Stimulated activated CD4-positive, alpha-beta T cell treated with anti-CD3 and anti-CD28 coated beads, Interleukin-1b, Interleukin-23, amount 100 ng/mL, for 24 hours (primary cell): Measurements from ENCODE around the gene FBLN2.

Experiments used
- DNase-seq, 4 experiments: peaks; one replicate each; pipeline ENCODE4 v3.0.0-alpha.2; 2020; ENCODE audit warnings: low read depth in 4 of 4, low spot score in 1 of 4

Gene FBLN2

DNA sequence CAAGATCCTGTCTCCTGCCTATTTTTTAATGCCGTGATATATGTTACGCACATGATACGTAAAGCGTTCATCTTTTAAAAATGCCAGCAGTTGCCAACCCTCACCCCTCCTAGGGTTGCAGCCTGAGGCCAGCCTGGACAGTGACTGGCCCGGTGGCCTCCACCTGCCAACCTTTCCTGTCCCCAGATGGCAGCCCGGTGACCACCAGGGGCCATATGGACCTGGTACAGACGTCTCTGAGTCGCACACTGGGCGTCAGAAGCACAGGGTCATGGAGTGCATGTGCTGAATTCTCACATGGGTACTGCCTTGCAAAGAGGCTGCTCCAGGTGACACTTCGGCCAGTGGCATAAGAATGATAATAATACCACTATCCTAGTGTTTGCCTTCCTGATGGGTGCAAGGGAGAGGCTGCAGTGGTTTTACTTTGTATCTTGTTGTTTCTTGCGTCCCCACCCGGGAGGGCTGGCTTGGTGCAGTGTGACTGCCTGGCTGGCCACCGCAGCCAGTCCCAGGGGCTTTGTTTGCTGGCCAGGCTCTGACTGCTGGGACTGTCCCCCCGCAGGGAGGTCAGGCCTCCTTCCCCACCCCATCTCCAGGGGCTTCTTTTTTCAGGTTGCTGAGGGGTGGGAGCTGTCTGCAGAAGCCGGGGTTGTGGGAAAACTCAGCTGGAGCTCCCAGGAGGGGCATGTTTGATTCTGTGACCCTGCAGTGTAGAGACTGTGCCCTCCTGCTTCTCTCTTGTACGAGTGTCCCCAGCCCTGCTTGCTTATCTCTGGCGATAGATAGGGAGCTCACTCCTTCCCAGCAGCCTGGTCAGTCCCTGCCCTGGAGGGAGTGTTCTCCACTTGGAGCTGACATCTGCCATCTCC lies 16.9 kb downstream of the FBLN2 start:
- DNase-seq, result no peak

DNA sequence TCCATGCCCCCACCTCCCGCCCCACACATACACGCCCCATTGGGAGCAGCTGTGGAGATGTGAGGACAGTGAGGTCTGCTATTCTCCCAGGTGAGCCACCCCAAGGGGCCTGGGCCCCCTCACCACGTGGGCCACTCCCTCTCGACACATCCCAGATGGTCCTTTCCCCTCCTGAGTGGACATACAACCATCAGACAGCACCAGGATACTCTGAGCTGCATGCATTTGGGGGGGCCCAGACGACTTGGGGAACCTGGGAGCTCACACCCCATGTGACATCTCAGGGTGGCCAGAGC lies 17.5 kb downstream of the FBLN2 start:
- no peak for DNase-seq

DNA sequence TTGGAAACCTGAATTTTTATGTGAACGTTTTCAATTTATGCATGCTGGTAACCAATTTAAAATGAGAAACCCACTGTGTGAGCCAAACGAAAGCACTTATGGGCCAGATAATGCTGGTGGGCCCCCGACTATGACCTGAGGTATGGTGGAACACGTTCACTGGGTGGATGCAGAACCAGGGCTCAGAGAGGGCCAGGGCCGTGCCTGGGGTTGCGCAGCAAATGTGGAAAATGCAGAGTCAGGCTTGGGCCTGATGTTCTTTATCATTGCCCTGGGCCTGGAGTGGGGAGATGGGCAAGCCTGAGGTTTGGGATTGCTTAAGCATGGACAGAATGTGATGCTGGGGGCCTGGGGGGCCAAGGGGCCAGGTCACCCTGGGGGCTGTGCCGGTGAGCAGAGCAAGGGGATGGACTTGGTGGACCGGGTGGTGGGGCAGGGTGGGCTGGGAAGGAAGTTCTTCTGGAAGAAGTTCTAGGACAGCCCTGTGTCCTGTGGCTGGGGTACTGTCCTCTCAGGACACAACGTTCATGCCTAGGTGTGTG lies 17.9 kb downstream of the FBLN2 start:
- no peak for DNase-seq

DNA sequence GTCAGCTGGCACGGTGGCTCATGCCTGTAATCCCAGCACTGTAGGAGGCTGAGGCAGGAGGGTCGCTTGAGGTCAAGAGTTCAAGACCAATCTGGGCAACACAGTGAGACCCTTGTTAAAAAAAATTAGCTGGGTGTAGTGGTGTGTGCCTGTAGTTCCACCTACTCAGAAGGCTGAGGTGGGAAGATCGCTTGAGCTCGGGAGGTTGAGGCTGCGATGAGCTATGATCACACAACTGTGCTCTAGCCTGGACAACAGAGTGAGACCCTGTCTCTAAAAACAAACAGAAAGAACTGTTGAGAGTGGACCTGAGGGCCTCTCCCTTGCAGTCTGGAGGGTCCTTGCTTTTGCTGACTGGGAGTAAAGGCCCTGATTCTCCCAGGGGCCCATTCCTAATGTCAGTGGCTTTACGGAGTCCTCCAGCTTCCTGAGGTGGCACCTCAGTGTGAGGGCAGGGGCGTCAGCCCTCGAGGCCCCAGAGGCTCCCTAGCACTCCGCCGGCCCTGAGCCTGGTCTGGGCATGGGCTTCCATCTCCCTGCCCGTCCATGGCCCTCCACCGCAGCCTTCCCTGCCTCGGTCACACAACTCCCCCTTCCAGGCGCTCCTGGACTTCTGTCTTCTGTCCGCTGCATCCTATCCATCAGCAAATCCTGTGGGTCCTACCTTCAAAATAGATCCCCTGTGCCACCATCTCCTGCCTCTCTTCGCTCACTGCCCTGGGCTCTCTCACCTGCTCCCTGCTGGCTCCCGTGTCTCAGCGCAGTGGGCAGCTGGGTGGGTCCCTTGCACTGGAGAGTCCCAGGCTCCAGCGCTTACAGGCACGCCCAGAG lies 19.0 kb downstream of the FBLN2 start:
- no peak for DNase-seq

DNA sequence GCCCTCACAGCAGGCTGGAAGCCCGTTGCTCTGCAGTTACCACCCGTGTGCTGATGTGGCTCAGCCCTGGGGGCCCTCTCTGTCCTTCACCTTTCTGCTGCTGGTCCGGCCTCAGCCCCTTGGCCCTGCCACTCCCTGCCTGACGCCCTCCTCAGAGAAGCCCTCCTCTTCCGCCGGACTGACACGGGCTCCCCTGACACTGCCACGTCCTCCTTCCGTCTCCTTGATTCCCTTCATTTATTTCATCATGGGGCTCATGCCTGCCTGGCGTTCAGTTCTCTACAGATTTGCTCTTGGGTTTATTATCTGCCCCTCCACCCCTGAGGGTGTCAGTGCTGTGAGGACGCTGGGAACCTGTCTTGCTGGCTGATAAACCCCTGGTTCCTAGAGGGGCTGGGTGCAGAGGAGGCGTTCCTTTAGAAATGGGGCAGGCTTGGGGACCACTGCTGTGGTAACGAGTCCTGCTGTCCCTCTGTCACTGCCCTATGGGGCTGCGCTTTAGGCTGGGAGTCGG lies 19.6 kb downstream of the FBLN2 start:
- DNase-seq, result no peak

DNA sequence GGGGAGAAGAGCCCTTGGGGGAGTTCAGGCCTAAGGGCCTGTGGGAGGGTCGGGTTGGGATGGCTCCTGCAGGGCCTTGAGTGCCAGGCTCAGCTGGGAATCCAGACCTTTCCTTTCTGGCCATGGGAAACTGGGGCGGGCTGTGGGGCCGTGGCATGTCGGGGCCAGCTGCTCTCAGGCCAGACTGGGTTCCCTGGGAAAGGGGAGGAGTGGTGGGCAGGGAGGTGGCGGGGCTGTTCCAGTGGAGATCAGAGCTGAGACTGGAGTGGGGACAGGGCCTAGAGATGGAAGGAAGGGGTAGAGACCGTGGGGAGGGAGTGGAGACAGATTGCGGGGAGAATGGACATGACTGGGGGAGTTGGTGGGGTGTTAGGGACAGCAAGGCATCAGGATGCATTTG lies 20.3 kb downstream of the FBLN2 start:
- DNase-seq, result no peak

DNA sequence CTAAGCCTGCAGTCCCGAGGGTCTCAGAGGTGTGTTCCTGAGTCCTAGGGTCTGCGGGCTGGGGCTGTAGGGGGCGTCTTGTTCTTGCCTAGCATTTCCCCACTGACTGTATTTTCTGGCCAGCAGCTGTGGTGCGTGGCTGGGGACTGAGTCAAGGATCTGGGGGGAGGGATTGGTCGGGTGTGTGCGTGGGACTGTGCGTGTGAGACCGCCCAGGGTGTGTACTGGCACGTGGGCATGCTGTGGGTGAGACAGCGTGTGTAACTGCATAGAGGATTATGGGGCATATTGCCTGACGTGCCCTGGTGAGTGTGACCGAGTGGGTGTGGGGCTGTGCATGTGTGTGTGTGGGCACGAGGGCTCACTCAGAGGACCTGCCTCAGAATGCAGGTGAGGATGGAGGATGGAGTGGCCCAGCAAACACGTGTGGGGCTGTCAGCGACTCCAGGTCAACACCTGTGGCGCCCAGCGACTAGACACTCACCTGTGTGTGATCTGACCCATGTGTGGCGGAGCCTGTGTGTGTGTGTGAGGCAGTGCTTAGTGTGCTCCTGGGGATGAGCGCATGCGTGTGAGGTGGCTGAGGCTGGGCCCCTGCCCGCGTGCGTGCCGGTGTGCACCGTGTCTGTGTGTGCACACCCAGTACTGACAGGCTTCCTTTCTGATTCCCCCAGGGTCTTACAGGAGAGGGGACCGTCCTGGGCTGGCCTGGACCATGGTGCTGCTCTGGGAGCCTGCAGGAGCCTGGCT lies 20.9 kb downstream of the FBLN2 start:
- DNase-seq, result no peak

DNA sequence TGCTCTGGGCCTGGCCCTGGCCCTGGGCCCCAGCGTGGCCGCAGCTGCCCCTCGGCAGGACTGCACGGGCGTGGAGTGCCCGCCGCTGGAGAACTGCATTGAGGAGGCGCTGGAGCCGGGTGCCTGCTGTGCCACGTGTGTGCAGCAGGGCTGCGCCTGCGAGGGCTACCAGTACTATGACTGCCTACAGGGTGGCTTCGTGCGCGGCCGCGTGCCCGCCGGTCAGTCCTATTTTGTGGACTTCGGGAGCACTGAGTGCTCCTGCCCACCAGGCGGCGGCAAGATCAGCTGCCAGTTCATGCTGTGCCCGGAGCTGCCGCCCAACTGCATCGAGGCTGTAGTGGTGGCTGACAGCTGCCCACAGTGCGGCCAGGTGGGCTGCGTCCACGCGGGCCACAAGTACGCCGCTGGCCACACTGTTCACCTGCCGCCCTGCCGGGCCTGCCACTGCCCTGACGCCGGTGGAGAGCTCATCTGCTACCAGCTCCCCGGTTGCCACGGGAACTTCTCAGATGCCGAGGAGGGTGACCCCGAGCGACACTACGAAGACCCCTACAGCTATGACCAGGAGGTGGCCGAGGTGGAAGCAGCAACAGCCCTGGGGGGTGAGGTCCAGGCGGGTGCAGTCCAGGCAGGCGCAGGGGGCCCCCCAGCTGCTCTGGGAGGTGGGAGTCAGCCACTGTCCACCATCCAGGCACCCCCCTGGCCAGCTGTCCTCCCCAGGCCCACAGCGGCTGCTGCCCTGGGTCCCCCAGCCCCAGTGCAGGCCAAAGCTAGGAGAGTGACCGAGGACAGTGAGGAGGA lies 21.7 kb downstream of the FBLN2 start:
- DNase-seq, result no peak

DNA sequence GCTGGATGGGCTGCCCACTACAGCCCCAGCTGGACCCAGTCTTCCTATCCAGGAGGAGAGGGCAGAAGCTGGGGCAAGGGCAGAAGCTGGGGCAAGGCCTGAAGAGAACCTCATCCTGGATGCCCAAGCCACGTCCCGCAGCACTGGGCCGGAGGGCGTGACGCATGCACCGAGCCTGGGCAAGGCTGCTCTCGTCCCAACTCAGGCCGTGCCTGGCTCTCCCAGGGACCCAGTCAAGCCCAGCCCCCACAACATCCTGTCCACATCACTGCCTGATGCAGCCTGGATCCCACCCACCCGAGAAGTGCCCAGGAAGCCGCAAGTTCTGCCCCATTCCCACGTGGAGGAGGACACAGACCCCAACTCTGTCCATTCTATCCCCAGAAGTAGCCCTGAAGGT lies 22.3 kb downstream of the FBLN2 start:
- no peak for DNase-seq

DNA sequence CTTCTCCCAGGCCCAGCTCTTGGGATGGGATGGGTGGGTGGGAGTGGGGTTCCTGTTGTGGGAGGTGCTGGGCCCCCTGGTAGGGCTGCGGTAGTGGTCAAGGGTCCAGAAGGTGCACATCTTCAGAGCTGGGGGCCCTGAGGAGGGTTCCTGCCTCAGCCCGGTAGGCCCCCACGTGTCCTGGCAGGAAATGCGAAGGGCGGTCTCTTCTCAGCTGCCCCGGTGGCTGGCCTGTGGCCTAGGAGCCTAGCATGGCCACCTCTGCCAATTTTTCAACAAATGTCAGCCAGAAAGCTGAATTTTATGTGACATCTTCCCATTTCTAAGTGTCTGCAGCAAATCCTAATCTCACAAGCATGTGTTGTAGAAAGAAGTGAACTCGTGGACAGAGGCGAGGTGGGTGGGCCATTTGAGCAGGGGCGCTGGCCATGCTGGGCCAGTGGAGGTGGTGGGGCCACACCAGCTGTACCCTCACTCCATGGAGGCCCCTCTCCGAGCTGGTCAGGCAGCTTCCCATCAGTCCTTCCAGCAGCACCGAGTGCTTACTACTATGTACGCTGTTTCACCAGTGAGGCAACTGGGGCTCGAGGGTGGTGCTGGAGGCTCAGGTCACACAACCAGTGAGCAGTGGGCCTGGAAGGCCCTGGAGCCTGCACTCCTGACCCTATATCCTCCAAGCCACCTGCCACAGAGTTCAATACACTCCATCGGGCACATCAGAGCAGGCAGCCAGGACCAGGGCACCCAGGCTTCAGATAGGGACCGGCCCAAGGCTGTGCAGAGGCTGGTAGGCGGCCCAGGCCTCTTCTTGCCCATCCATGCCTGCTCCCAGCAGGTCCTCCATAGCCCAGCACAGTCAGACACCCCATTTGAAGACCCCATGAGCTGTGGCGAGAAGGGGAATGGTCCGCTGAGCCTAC lies 23.2 kb downstream of the FBLN2 start:
- DNase-seq, result no peak

DNA sequence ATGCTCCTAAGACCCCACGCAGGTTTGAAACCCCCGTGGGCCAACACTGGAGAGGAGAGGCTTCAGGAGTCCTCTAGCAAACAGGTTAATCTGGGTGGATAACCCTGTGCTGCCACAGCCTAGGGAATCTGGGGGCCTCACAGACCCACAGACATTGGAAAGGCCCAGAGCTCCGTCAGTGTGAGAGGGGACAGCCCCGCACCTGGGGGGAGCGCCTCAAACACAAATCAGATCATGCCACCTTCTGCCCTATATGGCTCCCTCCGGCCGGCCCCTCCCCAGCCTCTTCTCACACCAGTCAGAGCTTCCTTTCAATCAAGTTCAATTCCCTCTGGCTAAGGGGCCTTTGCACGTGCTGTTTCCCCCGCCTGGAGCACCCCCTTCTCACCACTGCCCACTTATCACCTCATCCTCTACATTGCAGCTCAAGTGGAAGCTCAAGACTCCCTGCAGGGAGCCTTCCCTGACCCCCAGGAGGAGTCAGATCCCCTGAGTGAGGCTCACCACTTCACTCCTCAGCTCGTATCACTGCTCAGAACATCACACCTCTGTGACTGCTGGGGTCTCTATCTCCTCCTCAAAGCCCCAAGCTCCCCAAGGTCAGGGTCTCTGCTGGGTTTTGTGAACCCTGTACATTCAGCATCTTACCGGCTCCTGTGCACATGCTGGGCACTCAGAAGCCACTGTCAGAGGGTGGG lies 24.1 kb downstream of the FBLN2 start:
- no peak for DNase-seq

DNA sequence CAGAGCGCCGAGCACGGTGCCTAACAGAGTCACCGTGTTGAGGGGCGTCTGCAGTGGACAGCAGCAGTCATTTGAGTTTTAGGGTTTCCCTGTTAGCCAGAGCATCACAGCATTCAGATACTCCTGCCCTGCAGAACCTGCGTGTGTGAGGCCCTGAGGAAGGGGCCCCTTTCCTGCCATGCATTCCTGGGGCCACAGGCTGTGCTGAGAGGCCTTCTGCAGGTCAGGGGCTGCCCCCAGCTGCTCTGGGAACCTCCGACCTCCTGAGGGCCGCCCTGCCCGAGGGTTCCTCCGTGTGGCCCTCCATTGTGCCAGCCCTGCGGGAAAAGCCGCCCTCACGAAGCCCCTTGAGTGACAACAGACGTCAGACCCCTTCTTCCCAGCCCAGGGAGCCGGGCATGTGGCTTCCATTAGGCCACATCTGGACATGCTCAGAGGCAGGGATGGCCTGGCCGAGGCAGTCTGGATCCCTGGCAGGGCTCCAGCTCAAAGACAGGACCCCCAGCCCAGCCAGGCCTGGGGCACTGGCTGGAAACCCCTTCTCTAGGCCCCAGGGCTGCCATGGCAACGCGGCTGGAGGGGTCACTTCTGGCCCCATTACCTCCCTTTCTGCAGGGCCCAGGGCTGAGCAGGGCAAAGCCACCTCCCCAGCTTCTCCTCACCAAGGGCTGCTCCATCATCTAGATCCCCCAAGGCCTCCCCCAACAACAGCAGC lies 25.3 kb downstream of the FBLN2 start:
- DNase-seq, result no peak

DNA sequence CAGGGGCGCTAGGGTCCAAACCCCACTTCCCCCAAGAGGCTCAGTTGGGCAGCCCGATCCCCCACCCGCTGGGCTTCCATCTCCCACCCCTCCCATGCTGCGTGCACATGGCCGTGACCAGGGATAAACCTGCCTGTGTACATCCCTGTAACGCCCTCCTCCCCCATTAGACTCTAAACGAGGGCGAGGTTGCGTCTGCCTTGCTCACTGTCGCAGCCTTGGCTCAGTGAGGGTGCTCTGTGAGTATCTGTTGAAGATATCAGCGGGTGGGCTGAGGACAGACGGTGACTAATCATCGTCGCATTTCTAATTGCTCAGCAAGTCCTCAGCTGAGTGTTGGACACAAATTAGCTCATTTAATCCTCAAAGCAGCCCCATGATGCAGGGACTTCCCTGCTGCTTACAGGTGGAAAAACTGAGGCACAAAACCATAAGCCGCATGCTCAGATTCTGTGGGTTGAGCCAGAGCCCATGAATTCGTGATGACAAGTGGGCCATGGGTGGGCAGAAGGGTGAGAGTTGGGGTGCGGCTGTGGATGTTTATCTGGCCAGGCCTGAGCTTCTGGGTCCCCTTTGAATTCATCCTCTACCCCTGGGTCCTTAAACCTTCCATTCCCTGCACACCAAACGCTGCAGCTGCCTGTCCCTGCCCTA lies 26.0 kb downstream of the FBLN2 start:
- no peak for DNase-seq

DNA sequence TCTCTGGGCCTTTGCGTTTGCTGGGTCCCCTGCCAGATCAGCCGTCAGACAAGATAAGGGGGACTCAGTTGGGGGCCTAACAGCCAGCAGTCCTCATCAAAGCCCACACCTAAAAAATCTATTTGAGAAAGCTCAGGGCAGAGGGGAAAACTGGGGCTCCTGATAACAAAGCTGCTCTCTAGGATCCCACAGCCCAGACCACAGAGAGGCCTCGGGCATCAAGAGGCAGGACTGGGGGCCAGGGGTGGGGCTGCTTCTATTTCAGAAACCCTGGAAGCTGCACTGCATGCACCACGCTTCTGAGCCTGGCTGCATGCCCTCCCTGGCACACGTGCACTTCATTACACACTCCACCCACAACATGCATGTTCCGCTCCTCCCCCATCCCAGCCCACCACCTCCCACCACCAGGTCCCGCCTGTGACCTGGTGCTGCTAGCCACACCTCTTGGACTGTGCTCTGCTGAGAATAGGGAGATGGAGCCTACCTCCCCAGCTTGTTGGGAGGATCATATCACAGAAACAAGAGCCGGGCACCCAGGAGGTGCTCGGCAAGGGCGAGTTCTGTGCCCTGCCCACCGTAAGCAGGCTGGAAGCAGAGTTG lies 26.6 kb downstream of the FBLN2 start:
- no peak for DNase-seq

DNA sequence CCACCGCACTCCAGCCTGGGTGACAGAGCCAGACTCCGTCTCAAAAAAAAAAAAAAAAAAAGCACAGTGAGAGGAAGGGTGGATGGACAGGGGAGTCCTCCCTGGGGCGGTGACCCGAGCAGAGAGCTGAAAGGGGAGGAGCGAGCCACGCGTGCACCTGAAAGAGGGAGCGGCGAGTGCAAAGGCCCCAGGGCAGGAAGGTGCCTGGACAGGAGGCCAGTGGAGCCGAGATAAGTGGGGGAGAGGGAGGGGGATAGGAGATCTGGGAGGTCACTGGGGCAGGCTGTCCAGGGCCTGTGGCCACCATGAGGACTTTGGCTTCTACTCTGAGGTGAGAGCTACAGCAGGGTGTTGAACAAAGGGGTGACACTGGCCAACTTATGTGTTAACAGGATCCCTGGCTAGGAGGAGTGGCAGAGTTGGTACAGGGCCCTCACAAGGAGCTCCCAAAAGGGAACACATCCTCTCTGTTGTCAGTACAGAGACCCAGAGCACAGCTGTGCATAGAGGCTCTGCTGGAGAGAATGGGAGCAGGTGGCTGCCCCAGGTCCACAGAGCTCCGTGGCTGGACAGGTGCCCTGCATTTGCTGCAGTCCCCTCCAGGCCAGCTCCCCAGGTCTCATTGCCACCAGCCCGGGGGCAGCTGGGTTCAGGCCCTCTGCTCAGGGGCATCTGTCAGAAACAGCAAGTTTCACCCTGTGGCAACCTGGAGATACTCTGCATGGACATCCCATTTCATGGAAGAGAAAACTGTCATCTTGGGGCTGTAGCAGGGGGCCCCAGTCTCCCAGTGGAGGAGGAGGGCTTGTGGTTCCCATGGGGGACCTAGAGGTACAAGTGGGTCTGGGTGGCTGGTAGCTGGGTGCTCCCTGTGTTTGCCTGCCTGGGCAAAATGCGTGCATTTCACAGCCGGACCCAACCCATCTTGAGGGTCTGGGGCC lies 28.5 kb downstream of the FBLN2 start:
- no peak for DNase-seq

DNA sequence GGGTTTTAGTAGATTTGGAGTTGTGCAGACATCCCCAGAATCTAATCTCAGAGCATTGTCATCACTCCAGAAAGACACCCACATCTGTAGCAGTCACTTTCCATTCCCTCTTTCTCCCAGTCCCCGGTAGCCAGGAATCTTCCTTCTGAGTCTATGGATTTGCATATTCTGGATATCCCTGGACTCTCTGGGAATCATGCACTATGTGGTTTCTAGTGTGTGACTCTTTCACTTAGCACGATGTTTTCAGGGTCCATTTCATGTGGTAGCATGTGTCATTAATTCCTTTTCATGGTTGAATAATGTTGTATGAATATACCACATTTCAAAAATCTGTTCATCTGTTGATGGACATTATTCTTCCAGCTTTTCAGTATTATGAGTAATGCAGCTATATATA lies 29.3 kb downstream of the FBLN2 start:
- DNase-seq, result no peak
